Measurements from ENCODE around the gene LIPE. TPM values are rescaled to one million over a fixed set of nuclear protein-coding genes. Genes with fewer than 3 reads are reported as not detected.

LIPE gene
- total RNA-seq, 2 donors from 2014 or later = 9.6 to 16.0 TPM

GRCh38 chr19:42368360-42368759, 58.8 kb downstream of the LIPE start:
- no peak overlapping the region for H3K9ac ChIP-seq (ENCODE audit: low read depth in 2 of 2, low read length in 2 of 2)
- H3K9me3 ChIP-seq = no peaks in the 10 kb centered on the region
- no peak overlapping the region for H3K4me3 ChIP-seq
- no peaks in the 10 kb centered on the region for H3K27me3 ChIP-seq
- H3K27ac ChIP-seq = no peak overlapping the region
- no peak for DNase-seq
- no peaks in the 10 kb centered on the region for H3K4me1 ChIP-seq
- intact Hi-C loops (cut with DNase I) = no loop called here
- no peaks in the 10 kb centered on the region for H3K36me3 ChIP-seq
- TF ChIP-seq, protein P1, sequence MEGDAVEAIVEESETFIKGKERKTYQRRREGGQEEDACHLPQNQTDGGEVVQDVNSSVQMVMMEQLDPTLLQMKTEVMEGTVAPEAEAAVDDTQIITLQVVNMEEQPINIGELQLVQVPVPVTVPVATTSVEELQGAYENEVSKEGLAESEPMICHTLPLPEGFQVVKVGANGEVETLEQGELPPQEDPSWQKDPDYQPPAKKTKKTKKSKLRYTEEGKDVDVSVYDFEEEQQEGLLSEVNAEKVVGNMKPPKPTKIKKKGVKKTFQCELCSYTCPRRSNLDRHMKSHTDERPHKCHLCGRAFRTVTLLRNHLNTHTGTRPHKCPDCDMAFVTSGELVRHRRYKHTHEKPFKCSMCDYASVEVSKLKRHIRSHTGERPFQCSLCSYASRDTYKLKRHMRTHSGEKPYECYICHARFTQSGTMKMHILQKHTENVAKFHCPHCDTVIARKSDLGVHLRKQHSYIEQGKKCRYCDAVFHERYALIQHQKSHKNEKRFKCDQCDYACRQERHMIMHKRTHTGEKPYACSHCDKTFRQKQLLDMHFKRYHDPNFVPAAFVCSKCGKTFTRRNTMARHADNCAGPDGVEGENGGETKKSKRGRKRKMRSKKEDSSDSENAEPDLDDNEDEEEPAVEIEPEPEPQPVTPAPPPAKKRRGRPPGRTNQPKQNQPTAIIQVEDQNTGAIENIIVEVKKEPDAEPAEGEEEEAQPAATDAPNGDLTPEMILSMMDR (IDR thresholded peaks at IDR 0.05) = no peak

DNA sequence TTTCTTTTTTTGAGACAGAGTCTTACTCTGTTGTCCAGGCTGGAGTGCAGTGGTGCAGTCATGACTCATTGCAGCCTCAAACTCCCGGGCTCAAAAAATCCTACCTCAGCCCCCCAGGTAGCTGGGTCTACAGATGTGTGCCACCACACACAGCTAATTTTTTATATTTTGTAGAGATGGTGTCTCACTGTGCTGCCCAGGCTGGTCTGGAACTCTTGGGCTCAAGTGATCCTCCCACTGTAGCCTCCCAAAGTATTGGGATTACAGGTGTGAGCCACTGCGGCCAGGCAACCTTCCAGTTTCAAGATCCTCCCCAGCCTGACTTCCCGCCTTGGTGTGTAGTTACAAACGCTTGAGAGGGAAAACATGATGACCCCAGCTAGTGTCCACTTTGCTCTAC, 59.3 kb downstream of the LIPE start:
- intact Hi-C loops (cut with DNase I) = no loop called here
- Histone ChIP-seq H3K27me3 (no peaks in the 10 kb centered on the region), H3K27ac (no peak overlapping the region), H3K9me3 (no peaks in the 10 kb centered on the region), H3K4me1 (no peaks in the 10 kb centered on the region), H3K9ac (ENCODE audit: low read depth in 2 of 2, low read length in 2 of 2) (no peak overlapping the region), H3K36me3 (no peaks in the 10 kb centered on the region), H3K4me3 (no peak overlapping the region)
- TF ChIP-seq, protein P1 (IDR thresholded peaks at IDR 0.05) = no peak
- DNase-seq = no peak

- no peak overlapping the region for H3K9ac ChIP-seq (ENCODE audit: low read depth in 2 of 2, low read length in 2 of 2)
- no peaks in the 10 kb centered on the region for H3K9me3 ChIP-seq
- H3K4me1 ChIP-seq = no peaks in the 10 kb centered on the region
- TF ChIP-seq, protein P1 (IDR thresholded peaks at IDR 0.05) = no peak
- H3K36me3 ChIP-seq = no peaks in the 10 kb centered on the region
- no peak overlapping the region for H3K27ac ChIP-seq
- H3K27me3 ChIP-seq = no peaks in the 10 kb centered on the region
- no peak for DNase-seq
- intact Hi-C loops (cut with DNase I) = no loop called here
- no peak overlapping the region for H3K4me3 ChIP-seq
These were observed 60.5 kb downstream of the LIPE start for GRCh38 chr19:42366673-42367072.

GRCh38 chr19:42363614-42364346, 63.4 kb downstream of the LIPE start:
- H3K27me3 ChIP-seq = no peaks in the 10 kb centered on the region
- H3K4me3 ChIP-seq = no peak overlapping the region
- TF ChIP-seq, protein P1 (IDR thresholded peaks at IDR 0.05) = no peak
- DNase-seq = no peak
- H3K9ac ChIP-seq (ENCODE audit: low read depth in 2 of 2, low read length in 2 of 2) = no peak overlapping the region
- H3K4me1 ChIP-seq = no peaks in the 10 kb centered on the region
- H3K27ac ChIP-seq = no peak overlapping the region
- no peaks in the 10 kb centered on the region for H3K9me3 ChIP-seq
- H3K36me3 ChIP-seq = no peaks in the 10 kb centered on the region
- intact Hi-C loops (cut with DNase I) = no loop called here

DNA sequence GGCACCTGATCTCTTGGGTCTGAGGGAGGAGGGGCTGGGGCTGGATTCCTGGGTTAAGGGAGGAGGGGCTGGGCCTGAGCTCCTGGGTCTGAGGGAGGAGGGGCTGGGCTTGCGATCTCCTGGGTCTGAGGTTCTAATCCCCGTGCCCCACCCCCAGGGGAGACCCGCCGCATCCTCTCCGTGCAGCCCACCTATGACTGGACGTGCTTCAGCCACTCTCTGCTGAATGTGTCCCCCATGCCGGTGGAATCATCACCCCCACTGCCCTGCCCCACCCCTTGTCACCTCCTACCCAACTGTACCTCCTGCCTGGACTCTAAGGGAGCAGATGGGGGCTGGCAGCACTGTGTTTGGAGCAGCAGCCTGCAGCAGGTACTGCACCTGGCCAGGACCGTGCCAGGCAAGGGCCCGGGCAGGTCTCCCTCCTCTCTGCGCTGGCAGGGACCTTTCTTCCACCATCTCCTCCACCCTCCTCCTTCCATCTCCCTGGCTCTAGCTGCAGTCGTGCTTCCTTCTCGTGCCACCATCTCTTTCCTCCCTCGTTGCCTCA, 64.2 kb downstream of the LIPE start:
- no peak overlapping the region for H3K27ac ChIP-seq
- intact Hi-C loops (cut with DNase I) = no loop called here
- H3K9ac ChIP-seq (ENCODE audit: low read depth in 2 of 2, low read length in 2 of 2) = no peak overlapping the region
- H3K36me3 ChIP-seq = no peaks in the 10 kb centered on the region
- TF ChIP-seq, protein P1 (IDR thresholded peaks at IDR 0.05) = no peak
- H3K4me3 ChIP-seq = no peak overlapping the region
- no peak for DNase-seq
- no peaks in the 10 kb centered on the region for H3K4me1 ChIP-seq
- H3K9me3 ChIP-seq = no peaks in the 10 kb centered on the region
- no peaks in the 10 kb centered on the region for H3K27me3 ChIP-seq

Data from colonic mucosa (tissue), 4 donors.